ENCODE measurements around the gene CLDN22.

The CLDN22 gene

DNA sequence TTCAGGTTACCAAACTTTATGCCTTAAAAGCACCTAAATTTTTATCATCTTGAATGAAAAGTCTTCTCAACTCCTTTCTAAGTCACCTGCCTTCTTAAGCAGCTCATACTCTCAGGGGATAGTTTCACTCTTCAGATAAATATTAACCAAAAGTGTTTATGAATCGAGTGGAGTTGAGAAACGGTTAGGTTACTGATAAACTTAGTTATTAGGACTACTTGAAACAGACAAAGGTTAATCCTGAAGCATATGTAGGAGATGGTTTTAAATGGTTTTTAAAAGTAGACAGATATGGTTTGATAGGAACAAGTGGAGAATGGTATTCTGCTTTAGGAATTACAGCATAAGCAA, 32.8 kb downstream of the CLDN22 start:
- H4K91ac ChIP-seq (ENCODE audit: low read depth, low read length, poor library complexity), result no peak overlapping the region
- H3K14ac ChIP-seq (ENCODE audit: low read length), result no peak overlapping the region
- no peaks in the 10 kb centered on the region for H3K9me3 ChIP-seq (replicated peaks in 1 of 2; ENCODE audit: control insufficient read depth in 2 of 2, insufficient read depth in 1 of 2, low read depth in 1 of 2, low read length in 2 of 2)
- no peaks in the 10 kb centered on the region for H3K27me3 ChIP-seq (ENCODE audit: control insufficient read depth in 3 of 3, insufficient read depth in 3 of 3, low read depth in 1 of 3, low read length in 3 of 3)
- H3K79me1 ChIP-seq (ENCODE audit: low read depth, low read length), result no peaks in the 10 kb centered on the region
- H2AK5ac ChIP-seq (ENCODE audit: low read depth, low read length), result no peak overlapping the region
- WGBS, 2 donors (ENCODE audit: extremely low coverage in 2 of 2, insufficient read length in 2 of 2, insufficient replicate concordance in 1 of 2), result no CpG with 5 or more reads among the region's 2 CpGs
- H2BK15ac ChIP-seq (ENCODE audit: low read length), result no peak overlapping the region
- peaks cover 29 to 93% of the 10 kb centered on the region in 2 donors for H3K36me3 ChIP-seq (replicated peaks in 1 of 2; ENCODE audit: control insufficient read depth in 2 of 2, insufficient read depth in 2 of 2, low read length in 2 of 2)
- no peak overlapping the region for H2BK12ac ChIP-seq (ENCODE audit: low read length)
- no peak overlapping the region for H2BK120ac ChIP-seq (ENCODE audit: low read depth, low read length)
- H4K8ac ChIP-seq (ENCODE audit: low read depth, low read length), result no peak overlapping the region
- no peak overlapping the region for H3K18ac ChIP-seq (ENCODE audit: low read length)
- H2AFZ ChIP-seq (ENCODE audit: low read length), result no peak overlapping the region
- H3K9ac ChIP-seq (ENCODE audit: low read depth, low read length, poor library complexity), result no peak overlapping the region
- DNase-seq (ENCODE audit: low spot score), result no peak
- no peak overlapping the region for H2BK5ac ChIP-seq (ENCODE audit: low read length)
- H3K23ac ChIP-seq (ENCODE audit: low read depth, low read length, poor library complexity), result no peak overlapping the region
- H3K4me2 ChIP-seq (ENCODE audit: insufficient read depth, low read length, poor library complexity, severe bottlenecking), result no peak overlapping the region
- no peak overlapping the region for H3K4me3 ChIP-seq (ENCODE audit: low read length in 2 of 2)
- H3K4ac ChIP-seq (ENCODE audit: low read length), result no peak overlapping the region
- H3K4me1 ChIP-seq (ENCODE audit: control insufficient read depth in 2 of 2, insufficient read depth in 1 of 2, low read depth in 1 of 2, low read length in 2 of 2), result no peaks in the 10 kb centered on the region
- no peak overlapping the region for H3K27ac ChIP-seq (replicated peaks; ENCODE audit: low read length)

DNA sequence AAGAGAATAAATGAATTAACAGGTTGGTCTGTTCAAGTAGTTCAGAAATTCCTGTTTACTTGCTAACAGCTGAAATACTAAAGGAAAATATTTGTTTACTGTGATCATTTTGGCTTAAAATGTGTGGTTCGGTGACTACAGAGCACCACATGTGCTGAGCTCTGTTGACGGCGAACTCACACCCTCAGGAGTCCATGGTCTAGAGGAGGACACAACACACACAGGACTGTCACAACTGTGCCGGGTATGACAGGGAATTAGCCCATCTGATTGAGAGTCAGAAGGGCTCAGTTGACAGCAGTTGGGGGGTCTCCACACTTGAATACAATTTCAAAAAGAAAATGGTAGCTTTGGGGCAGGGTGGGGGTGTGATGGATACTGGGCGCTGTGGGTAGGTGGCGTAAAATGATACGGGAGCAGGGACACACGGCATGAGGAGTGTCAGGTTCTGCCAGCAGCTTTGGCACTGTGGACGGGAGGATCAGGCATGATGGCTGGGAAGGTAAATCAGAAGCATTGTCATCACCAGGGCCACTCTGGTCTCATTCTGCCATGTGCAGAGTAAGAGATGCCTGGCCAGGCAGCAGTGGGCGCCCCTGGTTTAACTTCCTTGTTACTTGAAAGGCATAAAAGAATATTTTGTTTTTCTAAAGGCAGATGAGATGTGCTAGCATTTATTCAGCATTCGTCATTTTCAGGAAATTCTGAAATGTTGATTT, 33.3 kb downstream of the CLDN22 start:
- Histone ChIP-seq H3K4ac (ENCODE audit: low read length) (no peak overlapping the region), H2BK12ac (ENCODE audit: low read length) (no peak overlapping the region), H3K18ac (ENCODE audit: low read length) (no peak overlapping the region), H3K4me2 (ENCODE audit: insufficient read depth, low read length, poor library complexity, severe bottlenecking) (no peak overlapping the region), H3K36me3 (replicated peaks in 1 of 2; ENCODE audit: control insufficient read depth in 2 of 2, insufficient read depth in 2 of 2, low read length in 2 of 2) (peaks cover 29 to 97% of the 10 kb centered on the region in 2 donors), H2BK120ac (ENCODE audit: low read depth, low read length) (no peak overlapping the region), H3K23ac (ENCODE audit: low read depth, low read length, poor library complexity) (no peak overlapping the region), H3K9ac (ENCODE audit: low read depth, low read length, poor library complexity) (no peak overlapping the region), H3K4me1 (ENCODE audit: control insufficient read depth in 2 of 2, insufficient read depth in 1 of 2, low read depth in 1 of 2, low read length in 2 of 2) (no peaks in the 10 kb centered on the region), H4K91ac (ENCODE audit: low read depth, low read length, poor library complexity) (no peak overlapping the region), H2BK15ac (ENCODE audit: low read length) (no peak overlapping the region), H3K14ac (ENCODE audit: low read length) (no peak overlapping the region), H2BK5ac (ENCODE audit: low read length) (no peak overlapping the region), H3K79me1 (ENCODE audit: low read depth, low read length) (no peaks in the 10 kb centered on the region), H3K27ac (replicated peaks; ENCODE audit: low read length) (no peak overlapping the region), H3K4me3 (ENCODE audit: low read length in 2 of 2) (no peak overlapping the region), H3K27me3 (ENCODE audit: control insufficient read depth in 3 of 3, insufficient read depth in 3 of 3, low read depth in 1 of 3, low read length in 3 of 3) (no peaks in the 10 kb centered on the region), H4K8ac (ENCODE audit: low read depth, low read length) (no peak overlapping the region), H3K9me3 (replicated peaks in 1 of 2; ENCODE audit: control insufficient read depth in 2 of 2, insufficient read depth in 1 of 2, low read depth in 1 of 2, low read length in 2 of 2) (no peaks in the 10 kb centered on the region), H2AFZ (ENCODE audit: low read length) (no peak overlapping the region), H2AK5ac (ENCODE audit: low read depth, low read length) (no peak overlapping the region)
- WGBS, 2 donors (ENCODE audit: extremely low coverage in 2 of 2, insufficient read length in 2 of 2, insufficient replicate concordance in 1 of 2), result no CpG with 5 or more reads among the region's 11 CpGs
- no peak for DNase-seq (ENCODE audit: low spot score)

- Histone ChIP-seq H3K14ac (ENCODE audit: low read length) (no peak overlapping the region), H3K23ac (ENCODE audit: low read depth, low read length, poor library complexity) (peak overlapping the region; percentile 76), H2AK5ac (ENCODE audit: low read depth, low read length) (no peak overlapping the region), H2BK12ac (ENCODE audit: low read length) (peak overlapping the region; percentile 73), H2AFZ (ENCODE audit: low read length) (no peak overlapping the region), H2BK15ac (ENCODE audit: low read length) (no peak overlapping the region), H3K4ac (ENCODE audit: low read length) (no peak overlapping the region), H3K27me3 (ENCODE audit: control insufficient read depth in 3 of 3, insufficient read depth in 3 of 3, low read depth in 1 of 3, low read length in 3 of 3) (no peaks in the 10 kb centered on the region), H3K36me3 (replicated peaks in 1 of 2; ENCODE audit: control insufficient read depth in 2 of 2, insufficient read depth in 2 of 2, low read length in 2 of 2) (peaks cover 27 to 98% of the 10 kb centered on the region in 2 donors), H3K79me1 (ENCODE audit: low read depth, low read length) (no peaks in the 10 kb centered on the region), H3K9ac (ENCODE audit: low read depth, low read length, poor library complexity) (no peak overlapping the region), H4K8ac (ENCODE audit: low read depth, low read length) (no peak overlapping the region), H2BK120ac (ENCODE audit: low read depth, low read length) (no peak overlapping the region), H3K4me3 (ENCODE audit: low read length in 2 of 2) (no peak overlapping the region), H4K91ac (ENCODE audit: low read depth, low read length, poor library complexity) (no peak overlapping the region), H2BK5ac (ENCODE audit: low read length) (no peak overlapping the region), H3K18ac (ENCODE audit: low read length) (no peak overlapping the region), H3K4me1 (ENCODE audit: control insufficient read depth in 2 of 2, insufficient read depth in 1 of 2, low read depth in 1 of 2, low read length in 2 of 2) (no peaks in the 10 kb centered on the region), H3K27ac (replicated peaks; ENCODE audit: low read length) (no peak overlapping the region), H3K4me2 (ENCODE audit: insufficient read depth, low read length, poor library complexity, severe bottlenecking) (no peak overlapping the region), H3K9me3 (replicated peaks in 1 of 2; ENCODE audit: control insufficient read depth in 2 of 2, insufficient read depth in 1 of 2, low read depth in 1 of 2, low read length in 2 of 2) (no peaks in the 10 kb centered on the region)
- no peak for DNase-seq (ENCODE audit: low spot score)
- WGBS, 2 donors (ENCODE audit: extremely low coverage in 2 of 2, insufficient read length in 2 of 2, insufficient replicate concordance in 1 of 2), result no CpG with 5 or more reads among the region's 7 CpGs
Measured at GRCh38 chr4:183285886-183286285, 34.2 kb downstream of the CLDN22 start.

- H3K36me3 ChIP-seq (replicated peaks in 1 of 2; ENCODE audit: control insufficient read depth in 2 of 2, insufficient read depth in 2 of 2, low read length in 2 of 2), result peaks cover 26 to 98% of the 10 kb centered on the region in 2 donors
Measured at GRCh38 chr4:183284965-183285364, 35.1 kb downstream of the CLDN22 start.

More at GRCh38 chr4:183284965-183285364, 35.1 kb downstream of the CLDN22 start:
- H2BK5ac ChIP-seq (ENCODE audit: low read length), result no peak overlapping the region
- no peak overlapping the region for H3K27ac ChIP-seq (replicated peaks; ENCODE audit: low read length)
- no peak overlapping the region for H2BK12ac ChIP-seq (ENCODE audit: low read length)
- no peaks in the 10 kb centered on the region for H3K79me1 ChIP-seq (ENCODE audit: low read depth, low read length)
- DNase-seq (ENCODE audit: low spot score), result no peak
- no peak overlapping the region for H3K9ac ChIP-seq (ENCODE audit: low read depth, low read length, poor library complexity)
- no peak overlapping the region for H3K23ac ChIP-seq (ENCODE audit: low read depth, low read length, poor library complexity)
- no peak overlapping the region for H3K4me3 ChIP-seq (ENCODE audit: low read length in 2 of 2)
- H3K4me1 ChIP-seq (ENCODE audit: control insufficient read depth in 2 of 2, insufficient read depth in 1 of 2, low read depth in 1 of 2, low read length in 2 of 2), result no peaks in the 10 kb centered on the region
- no peak overlapping the region for H2BK120ac ChIP-seq (ENCODE audit: low read depth, low read length)
- no peak overlapping the region for H3K4ac ChIP-seq (ENCODE audit: low read length)
- no peak overlapping the region for H4K8ac ChIP-seq (ENCODE audit: low read depth, low read length)
- WGBS, 2 donors (ENCODE audit: extremely low coverage in 2 of 2, insufficient read length in 2 of 2, insufficient replicate concordance in 1 of 2), result no CpG with 5 or more reads among the region's 4 CpGs
- no peak overlapping the region for H2AFZ ChIP-seq (ENCODE audit: low read length)
- no peak overlapping the region for H2AK5ac ChIP-seq (ENCODE audit: low read depth, low read length)
- no peak overlapping the region for H3K18ac ChIP-seq (ENCODE audit: low read length)
- H4K91ac ChIP-seq (ENCODE audit: low read depth, low read length, poor library complexity), result no peak overlapping the region
- H3K14ac ChIP-seq (ENCODE audit: low read length), result no peak overlapping the region
- H3K4me2 ChIP-seq (ENCODE audit: insufficient read depth, low read length, poor library complexity, severe bottlenecking), result no peak overlapping the region
- H3K27me3 ChIP-seq (ENCODE audit: control insufficient read depth in 3 of 3, insufficient read depth in 3 of 3, low read depth in 1 of 3, low read length in 3 of 3), result no peaks in the 10 kb centered on the region
- H2BK15ac ChIP-seq (ENCODE audit: low read length), result no peak overlapping the region
- no peaks in the 10 kb centered on the region for H3K9me3 ChIP-seq (replicated peaks in 1 of 2; ENCODE audit: control insufficient read depth in 2 of 2, insufficient read depth in 1 of 2, low read depth in 1 of 2, low read length in 2 of 2)

All from neuronal stem cell (in vitro differentiated cells).